CD4-positive, alpha-beta T cell treated with Interleukin-21 for 1 hour (primary cell): ENCODE measurements around the gene ASB4.
"Not testable (repeated sequence)": the region's sequence is repeated elsewhere in the genome, so short reads cannot be mapped to it uniquely, and the experiment has no call there.

Experiments
- DNase-seq: peaks from one replicate; pipeline ENCODE4 v3.0.0-alpha.2; 2020

The ASB4 gene

GRCh38 chr7:95479992-95480624 is 5.6 kb upstream of the ASB4 start:
- DNase-seq: no peak

- DNase-seq: no peak
These were observed 4.2 kb upstream of the ASB4 start for GRCh38 chr7:95481271-95482165.

GRCh38 chr7:95482424-95482823 is 3.3 kb upstream of the ASB4 start:
- DNase-seq: no peak

- no peak for DNase-seq
These were observed 4.6 kb downstream of the ASB4 start for GRCh38 chr7:95490231-95490762.

- no peak for DNase-seq
These were observed 5.5 kb downstream of the ASB4 start for GRCh38 chr7:95491201-95491600.

GRCh38 chr7:95491634-95492314 is 6.0 kb downstream of the ASB4 start:
- no peak for DNase-seq

GRCh38 chr7:95493247-95493646 is 7.5 kb downstream of the ASB4 start:
- DNase-seq: no peak

GRCh38 chr7:95493844-95494243 is 8.1 kb downstream of the ASB4 start:
- no peak for DNase-seq

- DNase-seq: peak; percentile 15
These were observed 15.6 kb downstream of the ASB4 start for GRCh38 chr7:95501261-95501832.

GRCh38 chr7:95502403-95502802 is 16.7 kb downstream of the ASB4 start:
- DNase-seq: no peak

GRCh38 chr7:95503271-95504131 is 17.8 kb downstream of the ASB4 start:
- no peak for DNase-seq

- not testable (repeated sequence) for DNase-seq
These were observed 18.4 kb downstream of the ASB4 start for GRCh38 chr7:95504132-95504588.

GRCh38 chr7:95508780-95509179 is 23.0 kb downstream of the ASB4 start:
- DNase-seq: no peak

GRCh38 chr7:95509199-95509598 is 23.5 kb downstream of the ASB4 start:
- DNase-seq: no peak

GRCh38 chr7:95511716-95512260 is 26.0 kb downstream of the ASB4 start:
- DNase-seq: peak; percentile 53

GRCh38 chr7:95517458-95517857 is 31.7 kb downstream of the ASB4 start:
- no peak for DNase-seq

GRCh38 chr7:95517870-95518269 is 32.1 kb downstream of the ASB4 start:
- DNase-seq: no peak

GRCh38 chr7:95520136-95520535 is 34.4 kb downstream of the ASB4 start:
- DNase-seq: no peak

- DNase-seq: no peak
These were observed 39.8 kb downstream of the ASB4 start for GRCh38 chr7:95525503-95525902.

GRCh38 chr7:95526128-95526738 is 40.5 kb downstream of the ASB4 start:
- no peak for DNase-seq
